ENCODE results near the gene MYL10. TPM values are rescaled to one million over a fixed set of nuclear protein-coding genes. Genes with fewer than 3 reads are reported as not detected.
A peak's percentile ranks its signal among the peaks of the same experiment; 100 is the strongest.

The MYL10 gene
- total and polyA plus RNA-seq, 2 of the 13 experiments (the other 11 are each of a cell fraction or from before 2014, with no cell fraction given): not detected

DNA sequence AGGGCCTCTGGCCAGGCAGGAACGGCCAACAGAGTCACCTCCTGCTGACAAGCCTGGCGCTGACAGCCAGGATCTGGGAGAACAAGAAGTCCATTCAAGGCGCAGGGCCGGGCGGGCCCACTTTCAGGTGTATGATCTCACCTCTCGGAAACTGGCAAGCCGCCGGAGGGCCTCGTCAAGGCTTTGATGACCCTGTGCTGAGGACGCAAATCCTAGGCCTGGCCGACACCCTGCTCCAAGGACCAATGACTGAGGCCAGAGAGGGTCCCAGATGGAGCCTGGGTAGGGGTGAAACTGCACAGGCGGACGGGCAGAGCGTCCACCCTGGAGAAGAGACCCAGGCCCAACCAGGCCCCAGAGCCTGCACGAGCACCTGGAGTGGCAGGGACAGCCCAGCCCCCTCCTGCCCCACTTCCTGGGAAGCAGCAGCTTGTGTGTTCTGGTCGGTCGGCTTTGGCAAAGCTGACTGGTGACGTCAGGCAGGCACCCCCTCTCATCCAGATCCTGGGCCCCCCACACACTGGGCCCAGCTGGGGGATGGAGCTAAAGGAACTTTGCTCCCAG lies 30.6 kb downstream of the MYL10 start (continued):
- TF ChIP-seq, protein P1, sequence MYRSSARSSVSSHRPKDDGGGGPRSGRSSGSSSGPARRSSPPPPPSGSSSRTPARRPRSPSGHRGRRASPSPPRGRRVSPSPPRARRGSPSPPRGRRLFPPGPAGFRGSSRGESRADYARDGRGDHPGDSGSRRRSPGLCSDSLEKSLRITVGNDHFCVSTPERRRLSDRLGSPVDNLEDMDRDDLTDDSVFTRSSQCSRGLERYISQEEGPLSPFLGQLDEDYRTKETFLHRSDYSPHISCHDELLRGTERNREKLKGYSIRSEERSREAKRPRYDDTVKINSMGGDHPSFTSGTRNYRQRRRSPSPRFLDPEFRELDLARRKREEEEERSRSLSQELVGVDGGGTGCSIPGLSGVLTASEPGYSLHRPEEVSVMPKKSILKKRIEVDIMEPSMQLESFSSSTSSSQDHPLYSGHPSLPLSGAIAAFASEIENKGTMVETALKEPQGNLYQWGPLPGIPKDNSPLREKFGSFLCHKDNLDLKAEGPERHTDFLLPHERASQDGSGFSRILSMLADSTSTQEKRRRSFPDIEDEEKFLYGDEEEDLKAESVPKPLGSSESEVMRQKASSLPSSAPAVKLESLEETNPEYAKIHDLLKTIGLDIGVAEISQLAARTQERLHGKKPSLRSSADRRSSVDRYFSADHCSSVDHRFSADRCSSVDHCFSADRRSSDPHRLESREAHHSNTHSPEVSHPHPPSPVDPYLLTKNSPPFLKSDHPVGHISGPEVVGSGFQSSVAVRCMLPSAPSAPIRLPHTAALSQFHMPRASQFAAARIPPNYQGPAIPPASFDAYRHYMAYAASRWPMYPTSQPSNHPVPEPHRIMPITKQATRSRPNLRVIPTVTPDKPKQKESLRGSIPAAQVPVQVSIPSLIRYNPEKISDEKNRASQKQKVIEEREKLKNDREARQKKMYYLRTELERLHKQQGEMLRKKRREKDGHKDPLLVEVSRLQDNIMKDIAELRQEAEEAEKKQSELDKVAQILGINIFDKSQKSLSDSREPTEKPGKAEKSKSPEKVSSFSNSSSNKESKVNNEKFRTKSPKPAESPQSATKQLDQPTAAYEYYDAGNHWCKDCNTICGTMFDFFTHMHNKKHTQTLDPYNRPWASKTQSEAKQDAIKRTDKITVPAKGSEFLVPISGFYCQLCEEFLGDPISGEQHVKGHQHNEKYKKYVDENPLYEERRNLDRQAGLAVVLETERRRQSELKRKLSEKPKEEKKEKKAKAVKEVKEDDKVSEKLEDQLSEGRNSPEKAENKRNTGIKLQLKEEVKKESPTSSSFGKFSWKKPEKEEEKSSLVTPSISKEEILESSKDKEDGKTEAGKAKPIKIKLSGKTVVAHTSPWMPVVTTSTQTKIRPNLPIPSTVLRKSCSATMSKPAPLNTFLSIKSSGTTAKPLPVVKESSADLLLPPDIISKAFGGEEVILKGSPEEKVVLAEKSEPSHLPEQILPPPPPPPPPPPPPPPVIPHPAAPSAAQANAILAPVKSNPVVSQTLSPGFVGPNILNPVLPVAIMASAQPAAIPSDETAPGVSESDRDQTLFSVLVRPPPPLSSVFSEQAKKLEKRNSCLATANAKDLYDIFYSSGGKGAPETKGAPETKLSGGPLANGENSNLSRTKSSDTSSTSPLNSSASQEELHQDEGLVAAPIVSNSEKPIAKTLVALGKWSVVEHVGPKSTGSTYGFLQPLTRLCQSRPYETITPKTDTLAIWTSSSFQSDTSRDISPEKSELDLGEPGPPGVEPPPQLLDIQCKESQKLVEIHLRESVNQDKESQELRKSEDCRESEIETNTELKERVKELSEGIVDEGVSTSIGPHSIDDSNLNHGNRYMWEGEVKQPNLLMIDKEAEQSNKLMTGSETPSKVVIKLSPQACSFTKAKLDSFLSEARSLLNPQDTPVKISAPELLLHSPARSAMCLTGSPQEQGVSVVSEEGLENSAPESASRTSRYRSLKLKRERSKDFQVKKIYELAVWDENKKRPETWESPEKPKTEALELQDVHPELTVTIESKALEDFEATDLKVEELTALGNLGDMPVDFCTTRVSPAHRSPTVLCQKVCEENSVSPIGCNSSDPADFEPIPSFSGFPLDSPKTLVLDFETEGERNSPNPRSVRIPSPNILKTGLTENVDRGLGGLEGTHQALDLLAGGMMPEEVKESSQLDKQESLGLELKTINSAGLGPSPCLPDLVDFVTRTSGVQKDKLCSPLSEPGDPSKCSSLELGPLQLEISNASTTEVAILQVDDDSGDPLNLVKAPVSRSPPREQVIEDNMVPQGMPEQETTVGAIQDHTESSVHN (CRISPR knock-in tag; IDR thresholded peaks at IDR 0.05): no peak
- no peak for TF ChIP-seq PCBP1 (IDR thresholded peaks at IDR 0.05; ENCODE audit: borderline replicate concordance, low read depth, low read length)
- no peak for TF ChIP-seq ZSCAN22 (CRISPR knock-in tag; IDR thresholded peaks at IDR 0.05)
- TF ChIP-seq HNF4G (IDR thresholded peaks at IDR 0.05; ENCODE audit: borderline replicate concordance, low read depth, low read length): 0 out of 2 replicates have a peak, but pooled peaks have one; percentile 6
- TF ChIP-seq HNF4G (CRISPR knock-in tag; IDR thresholded peaks at IDR 0.05; ENCODE audit: borderline replicate concordance, low read depth): no peak
- no peak for TF ChIP-seq TBP (CRISPR knock-in tag; IDR thresholded peaks at IDR 0.05)
- no peak for TF ChIP-seq RFXAP (CRISPR knock-in tag; IDR thresholded peaks at IDR 0.05; ENCODE audit: borderline replicate concordance)
- no peak for TF ChIP-seq ZNF10 (CRISPR knock-in tag; IDR thresholded peaks at IDR 0.05; ENCODE audit: borderline replicate concordance, low read depth)
- TF ChIP-seq RFX3 (CRISPR knock-in tag; IDR thresholded peaks at IDR 0.05): no peak
- TF ChIP-seq HNF4A (CRISPR knock-in tag; IDR thresholded peaks at IDR 0.05): no peak
- TF ChIP-seq FOSL2 (CRISPR knock-in tag; IDR thresholded peaks at IDR 0.05): peak; percentile 35; the same call in 1 of the 2 replicates
- TF ChIP-seq NCOR1 (IDR thresholded peaks at IDR 0.05; ENCODE audit: borderline replicate concordance, low read length): no peak
- no peak for TF ChIP-seq POLR2AphosphoS2 (IDR thresholded peaks at IDR 0.05; ENCODE audit: low read depth, low read length)
- no peak for TF ChIP-seq ZKSCAN8 (CRISPR knock-in tag; IDR thresholded peaks at IDR 0.05; ENCODE audit: borderline replicate concordance)
- peak; percentile 42; the same call in 1 of the 2 replicates for TF ChIP-seq HNRNPL (IDR thresholded peaks at IDR 0.05; ENCODE audit: low read depth, low read length)
- no peak for TF ChIP-seq SMAD3 (CRISPR knock-in tag; IDR thresholded peaks at IDR 0.05)
- TF ChIP-seq PAWR (CRISPR knock-in tag; IDR thresholded peaks at IDR 0.05; ENCODE audit: borderline replicate concordance): no peak
- TF ChIP-seq PRMT3 (CRISPR knock-in tag; IDR thresholded peaks at IDR 0.05; ENCODE audit: borderline replicate concordance, low read depth): no peak
- no peak for TF ChIP-seq ZHX1 (CRISPR knock-in tag; IDR thresholded peaks at IDR 0.05; ENCODE audit: low read depth)
- TF ChIP-seq ZNF282 (IDR thresholded peaks at IDR 0.05; ENCODE audit: partially characterized antibody): no peak
- TF ChIP-seq SMC3 (IDR thresholded peaks at IDR 0.05; ENCODE audit: low read length): no peak

Measured in HepG2 (cell line).